ENCODE results near the gene MMP26. TPM values are rescaled to one million over a fixed set of nuclear protein-coding genes. Genes with fewer than 3 reads are reported as not detected.
"Not testable (repeated sequence)": the region's sequence is repeated elsewhere in the genome, so short reads cannot be mapped to it uniquely, and the experiment has no call there.

The MMP26 gene
- polyA plus RNA-seq, 3 donors = 0.43 to 0.89 (median 0.80) TPM

DNA sequence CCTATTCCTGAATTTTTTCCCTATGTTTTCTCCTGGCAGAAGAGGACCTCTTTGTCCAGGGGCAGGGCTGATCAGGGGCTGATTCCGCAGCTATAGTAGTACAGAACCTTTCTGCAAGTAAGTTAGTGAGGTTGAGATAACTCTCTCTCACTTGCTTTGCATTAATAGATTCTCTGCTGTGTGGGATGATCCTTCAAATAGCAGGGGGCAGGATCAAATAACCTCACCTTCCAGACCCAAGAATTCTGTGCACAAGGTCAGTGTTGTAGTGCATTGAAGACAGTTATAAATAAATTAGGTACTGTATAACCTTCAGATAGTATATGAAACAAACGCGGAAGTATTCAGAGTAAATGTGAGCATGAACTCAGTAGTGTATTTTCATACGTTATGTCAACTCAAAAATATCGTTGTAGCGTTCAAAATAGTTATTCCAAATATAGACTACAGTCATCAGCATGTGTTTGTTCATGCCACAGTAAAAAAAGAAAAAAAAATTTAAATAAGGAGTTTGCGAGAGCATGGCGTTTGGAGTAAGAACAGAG, 278 bp downstream of the MMP26 start:
- peak in 2 of 11 donors; percentile 20 to 31 for DNase-seq (ENCODE audit: extremely low read depth in 1 of 11, low read depth in 9 of 11, low spot score in 4 of 11)

DNA sequence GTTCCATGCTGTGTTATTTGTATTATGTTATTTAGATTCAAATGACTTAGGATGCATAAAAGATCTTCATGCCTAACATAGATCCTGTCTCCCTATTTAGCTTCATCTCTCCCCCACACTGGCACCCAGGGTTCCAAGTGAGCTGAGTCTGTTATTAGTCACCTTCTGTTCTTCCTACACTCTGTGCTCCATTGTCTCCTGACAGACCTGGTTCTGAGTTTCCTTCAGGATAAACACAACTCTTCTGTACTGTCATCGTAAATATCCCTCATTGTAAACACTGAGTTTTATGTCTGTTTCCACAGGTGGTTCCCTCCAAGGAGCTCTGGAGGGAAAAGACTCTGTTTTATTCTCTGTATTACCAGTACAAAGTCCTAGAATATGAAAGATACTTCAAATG, 8.7 kb downstream of the MMP26 start:
- DNase-seq (ENCODE audit: extremely low read depth in 1 of 11, low read depth in 9 of 11, low spot score in 4 of 11) = peak in 2 of 11 donors; percentile 23 to 42

DNA sequence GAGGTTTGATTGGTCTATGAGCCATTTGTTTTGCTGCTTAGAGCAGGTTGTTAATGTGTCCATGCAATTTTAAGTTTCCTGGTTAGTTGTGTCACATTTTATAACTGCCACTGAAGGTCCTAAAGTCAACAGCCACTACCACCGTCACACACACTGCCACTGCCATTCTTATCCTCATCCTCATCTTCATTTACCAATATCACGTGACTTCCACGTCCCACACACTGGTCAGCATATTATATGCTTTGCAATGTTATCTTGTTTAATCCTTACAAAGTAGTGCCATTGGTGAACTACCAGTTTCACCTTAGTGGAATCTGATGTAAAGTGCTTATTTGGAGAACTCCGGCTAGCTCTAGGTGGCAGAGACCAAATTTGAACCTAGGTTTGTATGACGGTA, 9.7 kb downstream of the MMP26 start:
- no peak for DNase-seq (ENCODE audit: extremely low read depth in 1 of 11, low read depth in 9 of 11, low spot score in 4 of 11)

DNA sequence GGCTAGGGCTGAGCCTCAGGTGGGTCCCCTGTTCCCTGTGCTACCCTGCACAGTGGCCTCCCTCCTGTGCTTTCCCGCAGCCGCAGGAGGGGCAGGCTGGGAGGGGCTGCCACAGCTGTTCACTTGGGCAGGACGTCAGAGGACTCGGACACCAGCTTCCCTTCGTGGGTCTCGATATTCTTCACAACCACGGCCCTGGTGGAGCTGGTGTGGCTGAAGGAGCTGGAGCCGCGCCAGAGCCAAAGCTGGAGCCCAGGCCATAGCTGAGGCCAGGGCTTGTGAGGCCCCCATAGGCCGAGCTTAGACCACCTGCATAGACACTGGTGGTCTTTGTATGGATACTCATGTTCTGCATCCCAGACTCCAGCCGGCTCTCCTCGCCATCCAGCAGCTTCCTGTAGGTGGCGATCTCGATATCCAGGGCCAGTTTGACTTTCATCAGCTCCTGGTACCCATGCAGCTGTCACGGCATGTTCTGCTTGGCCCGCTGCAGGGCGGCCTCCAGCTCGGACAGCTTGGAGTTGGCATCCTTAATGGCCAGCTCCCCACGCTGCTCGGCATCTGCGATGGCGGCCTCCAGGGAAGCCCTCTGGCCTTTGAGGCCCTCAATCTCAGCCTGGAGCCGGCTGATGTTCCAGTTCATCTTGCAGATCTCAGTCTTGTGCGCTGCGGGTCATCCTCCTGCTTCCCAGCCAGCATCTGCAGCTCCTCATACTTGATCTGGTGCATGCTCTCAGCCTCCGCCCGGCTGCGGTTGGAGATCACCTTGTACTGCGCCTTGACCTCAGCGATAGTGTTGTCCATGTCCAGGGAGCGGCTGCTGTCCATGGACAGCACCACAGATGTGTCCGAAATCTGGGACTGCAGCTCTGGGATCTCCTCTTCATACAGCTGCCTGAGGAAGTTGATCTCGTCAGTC, 18.3 kb downstream of the MMP26 start:
- DNase-seq (ENCODE audit: extremely low read depth in 1 of 11, low read depth in 9 of 11, low spot score in 4 of 11) = not testable (repeated sequence)

DNA sequence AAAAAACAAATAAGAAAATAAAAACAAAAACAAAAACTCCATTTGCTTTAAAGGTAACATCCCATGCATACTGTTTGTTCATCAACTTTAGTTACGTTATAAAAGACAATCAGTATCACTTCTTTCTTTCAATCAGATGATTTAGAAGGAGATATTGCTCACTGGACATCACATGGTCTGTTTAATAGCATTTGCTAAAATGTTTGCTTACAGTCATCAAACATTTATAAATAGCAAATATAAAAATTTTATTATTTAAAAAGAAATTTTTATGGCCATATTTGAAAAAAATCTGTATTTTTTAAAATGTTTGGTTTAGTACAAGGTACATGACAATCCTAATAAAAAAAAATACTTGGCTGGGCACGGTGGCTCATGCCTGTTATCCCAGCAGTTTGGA, 22.6 kb downstream of the MMP26 start:
- DNase-seq (ENCODE audit: extremely low read depth in 1 of 11, low read depth in 9 of 11, low spot score in 4 of 11) = no peak

DNA sequence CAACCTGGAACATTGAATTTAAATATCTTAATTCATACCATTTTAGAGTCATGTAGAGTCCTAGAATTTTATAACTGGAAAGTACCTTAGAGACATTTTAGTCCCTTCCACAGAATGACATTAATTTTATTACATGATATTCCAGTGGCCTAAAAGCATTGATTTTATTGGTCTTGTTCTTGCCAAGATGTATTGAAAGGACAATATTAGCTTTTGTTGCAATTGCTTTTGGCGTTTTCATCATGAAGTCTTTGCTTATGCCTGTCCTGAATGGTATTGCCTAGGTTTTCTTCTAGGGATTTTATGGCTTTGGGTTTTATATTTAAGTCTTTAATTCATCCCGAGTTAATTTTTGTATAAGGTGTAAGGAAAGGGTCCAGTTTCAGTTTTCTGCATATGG, 36.2 kb downstream of the MMP26 start:
- DNase-seq (ENCODE audit: extremely low read depth in 1 of 11, low read depth in 9 of 11, low spot score in 4 of 11) = no peak

DNA sequence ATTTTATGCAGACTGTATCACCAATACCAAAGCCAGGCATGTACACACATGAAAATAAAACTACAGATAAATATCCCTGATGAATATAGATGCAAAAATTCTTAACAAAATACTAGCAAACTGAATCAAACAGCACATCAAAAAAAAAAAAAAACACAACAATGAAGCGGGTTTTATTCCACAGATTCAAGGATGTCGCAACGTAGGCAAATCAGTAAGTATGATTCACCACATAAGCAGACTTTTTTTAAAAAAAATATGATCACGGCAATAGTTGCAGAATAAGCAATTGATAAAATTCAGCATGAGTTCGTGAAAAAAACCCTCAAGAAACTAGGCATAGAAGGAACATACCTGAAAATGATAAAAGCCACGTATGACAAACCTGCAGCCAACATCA, 43.9 kb downstream of the MMP26 start:
- DNase-seq (ENCODE audit: extremely low read depth in 1 of 11, low read depth in 9 of 11, low spot score in 4 of 11) = no peak

DNA sequence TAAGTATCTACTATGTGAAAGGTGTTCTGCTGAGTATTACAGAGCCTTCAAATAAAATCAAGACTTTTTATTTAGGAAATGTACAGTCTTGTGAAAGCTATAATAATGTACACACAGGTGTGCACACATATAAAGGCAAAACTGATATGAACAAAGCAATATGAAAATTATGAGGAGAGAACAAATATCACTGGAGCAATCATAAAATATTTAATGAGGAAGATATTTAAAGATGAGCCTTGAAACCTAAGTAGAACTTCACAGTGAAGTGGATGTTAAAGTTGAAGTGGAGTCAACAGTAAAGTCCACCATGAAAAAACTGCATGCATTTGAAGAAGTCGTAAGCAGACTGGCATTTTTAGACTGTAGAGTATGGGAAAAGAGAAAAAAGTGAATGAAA, 46.6 kb downstream of the MMP26 start:
- DNase-seq (ENCODE audit: extremely low read depth in 1 of 11, low read depth in 9 of 11, low spot score in 4 of 11) = no peak

Other genes starting within 250 kb of the MMP26 start
- under 1 TPM; 0.10 to 0.18 (median 0.11) TPM for gene OR52K1, start 222.1 kb upstream of the MMP26 start, polyA plus RNA-seq (ENCODE audit: insufficient read length in 3 of 3)
- not detected for gene OR52M1, start 159.6 kb upstream of the MMP26 start, polyA plus RNA-seq (ENCODE audit: insufficient read length in 3 of 3)
- gene OR52I2, start 123.0 kb upstream of the MMP26 start, polyA plus RNA-seq (ENCODE audit: insufficient read length in 3 of 3) = not detected
- gene OR52I1, start 110.7 kb upstream of the MMP26 start, polyA plus RNA-seq (ENCODE audit: insufficient read length in 3 of 3) = under 1 TPM in 2 of 3 donors, not detected in 1; 0.05 to 0.06 TPM
- 10 to 100 TPM; 19.0 to 21.0 (median 19.6) TPM for gene TRIM68, start 96.6 kb upstream of the MMP26 start, polyA plus RNA-seq (ENCODE audit: insufficient read length in 3 of 3)
- gene OR51D1, start 67.3 kb upstream of the MMP26 start, polyA plus RNA-seq (ENCODE audit: insufficient read length in 3 of 3) = not detected
- gene OR51E1, start 60.8 kb upstream of the MMP26 start, polyA plus RNA-seq (ENCODE audit: insufficient read length in 3 of 3) = 1 to 10 TPM; 1.4 to 1.8 (median 1.4) TPM
- gene OR51E2, start 6.9 kb upstream of the MMP26 start, polyA plus RNA-seq (ENCODE audit: insufficient read length in 3 of 3) = 1 to 10 TPM in 2 of 3 donors, under 1 TPM in 1; 0.91 to 1.3 (median 1.2) TPM
- gene OR51F1, start 65.2 kb downstream of the MMP26 start, polyA plus RNA-seq (ENCODE audit: insufficient read length in 3 of 3) = not detected
- not detected for gene OR52R1, start 99.6 kb downstream of the MMP26 start, polyA plus RNA-seq (ENCODE audit: insufficient read length in 3 of 3)
- not detected for gene OR51F2, start 116.5 kb downstream of the MMP26 start, polyA plus RNA-seq (ENCODE audit: insufficient read length in 3 of 3)
- gene OR51S1, start 144.4 kb downstream of the MMP26 start, polyA plus RNA-seq (ENCODE audit: insufficient read length in 3 of 3) = not detected
- not detected for gene OR51T1, start 177.1 kb downstream of the MMP26 start, polyA plus RNA-seq (ENCODE audit: insufficient read length in 3 of 3)
- gene OR51A7, start 199.0 kb downstream of the MMP26 start, polyA plus RNA-seq (ENCODE audit: insufficient read length in 3 of 3) = not detected
- gene OR51G2, start 214.6 kb downstream of the MMP26 start, polyA plus RNA-seq (ENCODE audit: insufficient read length in 3 of 3) = not detected
- not detected for gene OR51G1, start 219.6 kb downstream of the MMP26 start, polyA plus RNA-seq (ENCODE audit: insufficient read length in 3 of 3)
- under 1 TPM in 1 of 3 donors, not detected in 2; 0.05 TPM for gene OR51A4, start 242.8 kb downstream of the MMP26 start, polyA plus RNA-seq (ENCODE audit: insufficient read length in 3 of 3)